Measurements from ENCODE around the gene PTPN2.
"Not testable (repeated sequence)": the region's sequence is repeated elsewhere in the genome, so short reads cannot be mapped to it uniquely, and the experiment has no call there.

Gene PTPN2

GRCh38 chr18:12891561-12891960 is 7.5 kb upstream of the PTPN2 start:
- no peak for DNase-seq (ENCODE audit: low read depth in 2 of 2)

- no peak for DNase-seq (ENCODE audit: low read depth in 2 of 2)
Measured at GRCh38 chr18:12890964-12891363, 6.9 kb upstream of the PTPN2 start.

GRCh38 chr18:12886498-12887126 is 2.6 kb upstream of the PTPN2 start:
- DNase-seq (ENCODE audit: low read depth in 2 of 2): no peak

- no peak for DNase-seq (ENCODE audit: low read depth in 2 of 2)
Measured at GRCh38 chr18:12885500-12885899, 1.5 kb upstream of the PTPN2 start.

- no peak for DNase-seq (ENCODE audit: low read depth in 2 of 2)
Measured at GRCh38 chr18:12884406-12885323, 628 bp upstream of the PTPN2 start.

GRCh38 chr18:12883372-12883683 is 709 bp downstream of the PTPN2 start:
- DNase-seq (ENCODE audit: low read depth in 2 of 2): no peak

- no peak for DNase-seq (ENCODE audit: low read depth in 2 of 2)
Measured at GRCh38 chr18:12882453-12883371, 1.3 kb downstream of the PTPN2 start.

- DNase-seq (ENCODE audit: low read depth in 2 of 2): no peak
Measured at GRCh38 chr18:12880541-12880910, 3.5 kb downstream of the PTPN2 start.

- no peak for DNase-seq (ENCODE audit: low read depth in 2 of 2)
Measured at GRCh38 chr18:12879840-12880540, 4.0 kb downstream of the PTPN2 start.

- not testable (repeated sequence) for DNase-seq (ENCODE audit: low read depth in 2 of 2)
Measured at GRCh38 chr18:12874992-12875391, 9.0 kb downstream of the PTPN2 start.

GRCh38 chr18:12873961-12874567 is 10.0 kb downstream of the PTPN2 start:
- DNase-seq (ENCODE audit: low read depth in 2 of 2): not testable (repeated sequence)

GRCh38 chr18:12872408-12872807 is 11.6 kb downstream of the PTPN2 start:
- no peak for DNase-seq (ENCODE audit: low read depth in 2 of 2)

- no peak for DNase-seq (ENCODE audit: low read depth in 2 of 2)
Measured at GRCh38 chr18:12868576-12868975, 15.5 kb downstream of the PTPN2 start.

- no peak for DNase-seq (ENCODE audit: low read depth in 2 of 2)
Measured at GRCh38 chr18:12867441-12868123, 16.5 kb downstream of the PTPN2 start.

GRCh38 chr18:12863687-12864216 is 20.3 kb downstream of the PTPN2 start:
- no peak for DNase-seq (ENCODE audit: low read depth in 2 of 2)

- no peak for DNase-seq (ENCODE audit: low read depth in 2 of 2)
Measured at GRCh38 chr18:12862874-12863482, 21.1 kb downstream of the PTPN2 start.

GRCh38 chr18:12862467-12862866 is 21.6 kb downstream of the PTPN2 start:
- no peak for DNase-seq (ENCODE audit: low read depth in 2 of 2)

GRCh38 chr18:12861637-12862036 is 22.4 kb downstream of the PTPN2 start:
- no peak for DNase-seq (ENCODE audit: low read depth in 2 of 2)

- no peak for DNase-seq (ENCODE audit: low read depth in 2 of 2)
Measured at GRCh38 chr18:12860530-12860929, 23.5 kb downstream of the PTPN2 start.

- DNase-seq (ENCODE audit: low read depth in 2 of 2): no peak
Measured at GRCh38 chr18:12858991-12859390, 25.0 kb downstream of the PTPN2 start.
